ENCODE data around the gene BARHL2. TPM values are rescaled to one million over a fixed set of nuclear protein-coding genes. Genes with fewer than 3 reads are reported as not detected.
A peak's percentile ranks its signal among the peaks of the same experiment; 100 is the strongest.

BARHL2 gene
- polyA plus RNA-seq, 2 of the 4 experiments (the other 2 are of a cell fraction): not detected

DNA sequence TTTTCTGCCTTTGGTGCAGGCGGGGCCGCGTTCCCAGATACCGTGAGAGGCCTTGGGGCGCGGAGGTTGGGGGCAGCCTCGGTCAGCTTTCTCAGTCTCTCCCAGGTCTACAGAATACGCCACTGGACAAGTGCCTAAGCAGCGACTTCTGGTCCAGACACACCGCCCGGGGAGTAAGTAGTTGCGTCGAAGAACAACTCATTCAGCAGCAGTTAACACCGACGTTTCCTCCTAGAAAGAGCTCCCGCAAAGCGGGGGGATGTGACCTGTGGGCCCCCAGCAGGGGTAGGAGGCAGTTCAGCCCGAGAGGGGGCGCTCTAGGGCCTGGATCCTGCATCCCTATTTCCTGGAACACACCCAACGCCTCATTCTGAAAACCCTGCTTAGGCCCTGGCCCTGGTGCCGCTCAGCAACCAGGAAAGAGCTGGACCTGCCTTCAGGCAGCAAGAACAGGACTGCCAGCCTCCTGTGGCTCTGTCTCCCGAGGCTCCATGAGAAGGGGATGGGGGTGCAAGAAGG, 6.5 kb upstream of the BARHL2 start:
- H3K4me3 ChIP-seq: no peak overlapping the region
- ATAC-seq (no peak), FAIRE-seq (no peak), DNase-seq (ENCODE audit: low read depth in 1 of 2, low spot score in 1 of 2) (no peak)
- CTCF ChIA-PET: no interaction called here
- 49% methylated on average over 14 of the region's 22 CpGs for WGBS (ENCODE audit: missing lambda C conversion rate)
- H3K9me3 ChIP-seq: no peaks in the 10 kb centered on the region
- H3K4me1 ChIP-seq: no peaks in the 10 kb centered on the region
- no peak overlapping the region for H3K4me2 ChIP-seq
- H3K27ac ChIP-seq: no peak overlapping the region
- POLR2A ChIA-PET: no interaction called here
- TF ChIP-seq, protein P1, sequence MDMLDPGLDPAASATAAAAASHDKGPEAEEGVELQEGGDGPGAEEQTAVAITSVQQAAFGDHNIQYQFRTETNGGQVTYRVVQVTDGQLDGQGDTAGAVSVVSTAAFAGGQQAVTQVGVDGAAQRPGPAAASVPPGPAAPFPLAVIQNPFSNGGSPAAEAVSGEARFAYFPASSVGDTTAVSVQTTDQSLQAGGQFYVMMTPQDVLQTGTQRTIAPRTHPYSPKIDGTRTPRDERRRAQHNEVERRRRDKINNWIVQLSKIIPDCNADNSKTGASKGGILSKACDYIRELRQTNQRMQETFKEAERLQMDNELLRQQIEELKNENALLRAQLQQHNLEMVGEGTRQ (IDR thresholded peaks at IDR 0.05): no peak

DNA sequence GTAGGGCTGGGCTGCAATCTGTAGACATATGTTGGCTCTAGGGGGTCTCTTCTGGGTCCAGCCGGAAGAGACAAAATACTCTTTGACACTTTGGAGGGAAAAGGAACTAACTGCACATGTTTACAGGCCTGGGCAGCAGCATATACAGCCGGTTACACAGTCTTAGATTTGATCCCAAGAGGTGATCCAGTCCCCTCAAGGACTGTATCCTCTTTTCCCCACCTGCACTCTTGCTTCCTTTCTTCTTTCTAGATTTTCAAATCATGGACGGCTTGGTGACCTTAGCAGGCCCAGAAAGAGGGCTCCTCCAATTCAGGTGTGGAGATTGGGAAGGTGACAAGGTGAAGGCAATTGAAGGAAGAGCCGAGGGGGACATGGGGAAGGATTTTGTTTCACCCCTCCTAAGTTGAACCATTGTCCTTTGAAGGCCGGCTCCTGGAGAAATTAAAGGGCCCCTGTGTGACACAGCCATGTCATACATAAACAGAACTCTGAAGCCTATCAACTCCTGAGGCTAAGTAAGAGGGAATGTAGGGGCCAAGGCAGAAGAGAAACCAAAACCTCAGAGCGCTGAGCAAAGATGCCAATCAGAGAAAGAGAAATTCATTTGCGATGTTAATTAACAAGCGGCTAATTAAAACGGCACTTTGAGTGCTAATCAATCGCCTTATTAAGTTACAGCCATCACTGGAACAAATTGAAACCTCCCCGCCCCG, 5.9 kb upstream of the BARHL2 start:
- FAIRE-seq (no peak), DNase-seq (ENCODE audit: low read depth in 1 of 2, low spot score in 1 of 2) (no peak), ATAC-seq (no peak)
- ChIA-PET POLR2A (no interaction called here), CTCF (no interaction called here)
- Histone ChIP-seq H3K4me2 (no peak overlapping the region), H3K4me3 (no peak overlapping the region), H3K4me1 (no peaks in the 10 kb centered on the region), H3K27ac (no peak overlapping the region), H3K9me3 (no peaks in the 10 kb centered on the region)
- TF ChIP-seq, protein P2, sequence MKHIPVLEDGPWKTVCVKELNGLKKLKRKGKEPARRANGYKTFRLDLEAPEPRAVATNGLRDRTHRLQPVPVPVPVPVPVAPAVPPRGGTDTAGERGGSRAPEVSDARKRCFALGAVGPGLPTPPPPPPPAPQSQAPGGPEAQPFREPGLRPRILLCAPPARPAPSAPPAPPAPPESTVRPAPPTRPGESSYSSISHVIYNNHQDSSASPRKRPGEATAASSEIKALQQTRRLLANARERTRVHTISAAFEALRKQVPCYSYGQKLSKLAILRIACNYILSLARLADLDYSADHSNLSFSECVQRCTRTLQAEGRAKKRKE (CRISPR knock-in tag; IDR thresholded peaks at IDR 0.05; ENCODE audit: low read depth): no peak
- TF ChIP-seq RNF2 (IDR thresholded peaks at IDR 0.05; ENCODE audit: borderline replicate concordance, low read depth): no peak
- TF ChIP-seq MYC (IDR thresholded peaks at IDR 0.05; ENCODE audit: borderline replicate concordance, low read length): no peak
- no peak for TF ChIP-seq EHMT2 (IDR thresholded peaks at IDR 0.05; ENCODE audit: low read depth)
- TF ChIP-seq TP53 (CRISPR knock-in tag; IDR thresholded peaks at IDR 0.05): no peak
- TF ChIP-seq MAFK (IDR thresholded peaks at IDR 0.05; ENCODE audit: partially characterized antibody): no peak
- no peak for TF ChIP-seq RAD21 (conservative IDR thresholded peaks at IDR 0.05 in 1 of 2, IDR thresholded peaks at IDR 0.05 in 1 of 2)
- no peak for TF ChIP-seq NFE2L2 (conservative IDR thresholded peaks at IDR 0.05; ENCODE audit: low read length)
- 72% methylated on average over 12 of the region's 12 CpGs for WGBS (ENCODE audit: missing lambda C conversion rate)

DNA sequence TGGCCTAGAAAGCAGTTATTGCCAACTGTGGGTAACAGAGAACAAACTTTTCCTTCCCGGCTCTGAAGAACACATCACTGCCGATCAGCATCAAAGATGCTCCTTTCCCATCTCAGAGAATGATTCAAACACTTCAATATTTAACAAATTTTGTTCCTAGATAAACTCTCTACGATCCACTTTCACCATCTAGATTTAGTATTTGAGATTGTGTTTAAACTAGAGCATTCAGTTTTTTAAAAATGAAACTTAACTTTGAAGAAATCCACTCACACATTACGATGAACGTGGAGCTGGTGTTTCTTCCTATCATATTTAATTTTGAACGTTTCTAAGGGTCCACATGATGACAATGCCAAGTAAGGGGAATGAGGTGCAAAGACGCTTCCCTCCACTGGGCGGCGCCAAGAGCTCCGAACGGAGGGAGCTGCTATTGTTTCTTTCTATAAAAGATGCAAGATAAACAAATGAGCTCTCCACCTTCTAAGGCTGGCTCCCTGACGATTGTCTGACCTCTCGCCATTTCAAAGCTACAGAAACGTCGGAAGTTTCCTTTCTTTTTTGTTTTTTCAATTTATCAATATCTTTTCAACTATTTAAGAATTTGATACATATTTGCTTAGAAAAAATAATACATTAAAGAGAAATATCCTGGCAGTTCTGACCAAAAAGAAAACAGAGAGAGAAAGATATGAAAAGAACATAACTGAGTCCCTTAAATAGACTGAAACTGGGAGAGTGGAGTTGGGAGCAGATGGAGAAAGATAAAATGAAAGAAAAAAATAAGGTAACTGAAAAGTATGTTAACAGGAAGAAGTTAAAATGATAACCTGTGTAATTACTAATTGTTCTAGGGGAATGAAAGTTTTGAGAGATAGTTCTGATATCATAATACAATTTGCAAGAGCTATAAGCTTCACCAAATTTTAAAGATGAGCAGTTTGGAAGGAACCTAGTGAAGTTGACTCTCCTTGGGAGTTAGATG, 4.4 kb upstream of the BARHL2 start:
- Histone ChIP-seq H3K4me1 (no peaks in the 10 kb centered on the region), H3K9me3 (no peaks in the 10 kb centered on the region), H3K27ac (no peak overlapping the region), H3K4me2 (peak overlapping the region; percentile 48), H3K4me3 (no peak overlapping the region)
- DNase-seq (ENCODE audit: low read depth in 1 of 2, low spot score in 1 of 2) (peak; percentile 15 to 61), FAIRE-seq (no peak), ATAC-seq (peak; percentile 58 to 79; a peak in 4 of 6 replicates)
- ChIA-PET POLR2A (no interaction called here), CTCF (interaction anchor here (0.7 to 1.6 kb wide), 12 partner anchors 8 to 559 kb away, joined by 3 to 5 read pairs (median 3); no protein-coding TSS in a partner anchor)
- 7% methylated on average over 15 of the region's 15 CpGs for WGBS (ENCODE audit: missing lambda C conversion rate)
- TF ChIP-seq SMC3 (IDR thresholded peaks at IDR 0.05) (peak; percentile 55), RAD21 (conservative IDR thresholded peaks at IDR 0.05 in 1 of 2, IDR thresholded peaks at IDR 0.05 in 1 of 2) (peak; percentile 52 to 62), NPAS2 (CRISPR knock-in tag; IDR thresholded peaks at IDR 0.05; ENCODE audit: borderline replicate concordance) (no peak), GATA3 (IDR thresholded peaks at IDR 0.05; ENCODE audit: borderline replicate concordance) (no peak), BHLHE40 (IDR thresholded peaks at IDR 0.05; ENCODE audit: low read depth, low read length) (no peak), MAFK (IDR thresholded peaks at IDR 0.05; ENCODE audit: partially characterized antibody) (peak; percentile 13), EHMT2 (IDR thresholded peaks at IDR 0.05; ENCODE audit: low read depth) (no peak)
- TF ChIP-seq, protein P3, sequence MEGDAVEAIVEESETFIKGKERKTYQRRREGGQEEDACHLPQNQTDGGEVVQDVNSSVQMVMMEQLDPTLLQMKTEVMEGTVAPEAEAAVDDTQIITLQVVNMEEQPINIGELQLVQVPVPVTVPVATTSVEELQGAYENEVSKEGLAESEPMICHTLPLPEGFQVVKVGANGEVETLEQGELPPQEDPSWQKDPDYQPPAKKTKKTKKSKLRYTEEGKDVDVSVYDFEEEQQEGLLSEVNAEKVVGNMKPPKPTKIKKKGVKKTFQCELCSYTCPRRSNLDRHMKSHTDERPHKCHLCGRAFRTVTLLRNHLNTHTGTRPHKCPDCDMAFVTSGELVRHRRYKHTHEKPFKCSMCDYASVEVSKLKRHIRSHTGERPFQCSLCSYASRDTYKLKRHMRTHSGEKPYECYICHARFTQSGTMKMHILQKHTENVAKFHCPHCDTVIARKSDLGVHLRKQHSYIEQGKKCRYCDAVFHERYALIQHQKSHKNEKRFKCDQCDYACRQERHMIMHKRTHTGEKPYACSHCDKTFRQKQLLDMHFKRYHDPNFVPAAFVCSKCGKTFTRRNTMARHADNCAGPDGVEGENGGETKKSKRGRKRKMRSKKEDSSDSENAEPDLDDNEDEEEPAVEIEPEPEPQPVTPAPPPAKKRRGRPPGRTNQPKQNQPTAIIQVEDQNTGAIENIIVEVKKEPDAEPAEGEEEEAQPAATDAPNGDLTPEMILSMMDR (IDR thresholded peaks at IDR 0.05): peak; percentile 56

Data from A549 (cell line).